Bone marrow (tissue), 2 donors: ENCODE data around the gene NTRK3.

Experiments used
- DNase-seq, 2 donors: peaks; one replicate each; lab custom pipeline; 2025; lab: John Stamatoyannopoulos, UW

Gene NTRK3

DNA sequence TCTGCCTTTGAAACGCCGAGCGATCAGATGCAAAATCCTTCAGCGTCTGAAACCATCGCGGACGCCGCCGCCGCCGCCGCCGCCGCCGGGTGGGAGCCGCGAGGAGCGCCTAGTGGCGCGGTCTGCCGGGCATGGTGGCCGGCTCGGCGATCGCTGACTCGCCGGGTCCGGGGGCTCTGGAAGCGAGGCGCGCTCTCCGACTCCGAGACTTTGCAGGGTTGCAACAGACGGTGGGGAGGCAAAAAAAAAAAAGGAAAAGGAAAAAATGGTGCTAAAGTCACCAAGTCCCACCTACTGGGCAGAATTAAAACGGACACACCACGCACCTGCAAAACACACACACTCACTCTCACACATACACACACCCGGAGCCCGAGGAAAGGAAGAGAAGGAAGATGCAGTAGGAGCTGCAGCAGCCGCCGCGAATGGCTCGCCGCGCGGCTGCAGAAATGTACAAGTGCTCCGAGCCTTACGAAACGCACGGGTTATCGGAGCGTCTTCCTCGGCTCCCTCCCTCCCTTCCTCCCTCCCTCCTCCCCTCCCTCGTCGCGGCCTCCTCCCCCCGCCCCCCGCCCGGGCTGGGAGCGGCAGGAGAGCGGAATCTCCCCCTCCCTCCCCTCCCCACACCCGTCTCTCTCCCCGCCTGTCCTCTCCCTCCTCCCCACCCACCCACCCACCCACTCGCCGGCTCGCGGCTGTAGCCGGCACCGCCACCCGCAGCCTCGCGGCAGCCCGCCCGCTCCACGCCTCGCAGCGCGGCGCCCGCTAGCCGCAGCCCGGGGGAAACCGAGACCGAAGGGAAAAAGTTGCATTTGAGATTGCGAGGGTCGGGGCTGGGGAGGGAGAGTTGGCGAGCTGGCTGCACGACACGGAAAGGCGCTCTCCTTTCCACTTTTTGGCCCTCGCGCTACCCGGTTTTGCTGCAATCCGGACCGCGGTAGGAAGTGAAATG lies at the start of gene NTRK3:
TSS of gene NTRK3 (minus strand) at position 461 of the 952 bp plus-strand sequence. CDS start 586 bp downstream, outside the sequence.
- DNase-seq = no peak

DNA sequence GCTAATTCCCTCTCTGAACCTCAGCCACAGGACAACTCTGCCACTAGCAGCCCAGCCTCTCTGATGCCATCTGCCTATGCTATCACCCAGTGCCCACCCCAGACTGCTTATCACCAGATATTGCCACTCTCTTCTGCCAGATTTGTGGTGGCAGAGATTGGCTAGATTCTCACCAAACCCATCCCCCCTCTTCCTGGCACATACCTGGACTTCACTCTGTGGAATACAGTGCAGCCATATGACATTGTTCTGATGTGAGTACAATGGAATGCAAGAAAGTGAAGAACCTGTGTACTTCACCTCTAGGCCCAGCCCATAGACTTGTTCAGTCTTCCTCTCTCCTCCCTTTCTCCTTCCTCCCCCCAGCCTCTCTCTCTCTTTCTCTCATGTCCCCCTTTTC lies 46.9 kb upstream of the NTRK3 start:
- DNase-seq = no peak

DNA sequence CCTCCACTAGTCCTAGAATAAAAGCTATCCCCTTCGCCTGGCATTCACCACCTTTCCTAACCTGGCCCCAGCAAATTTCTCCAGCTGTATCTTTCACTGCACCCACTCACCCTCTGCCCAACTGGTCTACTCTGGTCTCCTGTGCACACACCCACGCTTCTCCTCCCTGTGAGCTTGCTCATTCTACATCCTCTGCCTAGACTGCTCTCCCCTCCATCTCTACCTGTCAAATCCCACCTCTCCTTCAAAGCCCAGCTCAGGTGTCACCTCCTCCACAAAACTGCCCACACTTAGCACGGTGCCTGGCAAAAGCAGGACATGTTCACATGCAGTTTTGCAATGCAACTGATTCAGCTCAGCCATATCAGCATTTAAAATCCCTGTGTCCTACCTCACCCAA lies 45.8 kb upstream of the NTRK3 start:
- no peak for DNase-seq

DNA sequence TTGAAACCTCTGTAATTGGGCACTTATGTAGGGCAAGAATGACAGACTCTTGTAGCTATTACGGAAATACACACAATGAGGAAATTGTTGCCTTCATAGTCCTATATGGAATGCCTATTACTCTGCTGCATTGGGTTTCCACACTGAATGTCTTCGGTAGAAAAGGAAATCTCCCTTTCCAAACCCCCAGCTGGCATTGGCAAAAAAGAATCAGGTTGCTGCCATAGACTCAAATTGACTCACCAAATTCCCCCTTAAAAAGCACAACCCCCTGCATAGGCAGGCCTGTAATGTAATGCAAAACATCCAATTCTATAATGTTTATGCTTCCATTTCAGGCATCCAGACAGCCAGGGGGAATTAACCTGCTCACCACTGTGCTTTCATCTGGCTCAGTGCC lies 44.8 kb upstream of the NTRK3 start:
- DNase-seq = no peak

DNA sequence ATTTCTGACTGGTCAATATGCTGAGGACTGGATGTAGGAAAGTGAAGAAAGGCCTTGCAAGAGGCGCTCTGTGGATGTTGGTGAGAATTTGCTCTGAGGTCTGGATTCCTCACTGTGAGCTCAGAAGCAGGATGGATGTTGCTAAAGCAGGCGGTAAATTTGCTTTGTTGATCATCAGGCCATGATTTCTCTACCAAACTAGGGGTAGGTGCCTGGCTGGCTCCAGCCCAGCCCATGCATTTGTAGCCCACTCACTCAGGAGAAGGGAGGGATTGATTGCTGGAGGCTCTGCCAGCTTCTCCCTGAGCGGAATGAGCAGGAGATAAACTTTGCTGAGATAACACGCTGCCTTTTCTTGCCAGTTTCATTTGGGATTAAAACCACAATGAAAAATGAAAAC lies 44.3 kb upstream of the NTRK3 start:
- no peak for DNase-seq

DNA sequence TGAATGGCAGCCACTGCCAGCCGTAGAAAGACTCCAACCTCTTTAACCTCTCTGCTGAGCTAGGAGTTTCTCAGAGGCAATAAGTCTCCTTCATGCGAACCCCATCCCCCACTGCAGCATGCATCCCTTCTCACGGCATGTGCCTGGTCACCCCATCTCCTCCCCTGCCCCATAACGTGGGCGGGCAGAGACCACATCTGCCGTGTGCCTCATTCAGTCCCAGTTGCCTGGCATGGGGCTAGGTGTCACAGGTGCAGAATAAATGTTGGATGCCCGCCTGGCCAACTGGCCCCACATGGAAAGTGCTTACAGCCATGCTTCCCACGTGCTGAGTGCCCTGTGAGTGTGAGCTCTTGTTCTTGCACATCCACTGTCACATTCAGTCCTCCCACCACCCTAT lies 43.5 kb upstream of the NTRK3 start:
- no peak for DNase-seq

DNA sequence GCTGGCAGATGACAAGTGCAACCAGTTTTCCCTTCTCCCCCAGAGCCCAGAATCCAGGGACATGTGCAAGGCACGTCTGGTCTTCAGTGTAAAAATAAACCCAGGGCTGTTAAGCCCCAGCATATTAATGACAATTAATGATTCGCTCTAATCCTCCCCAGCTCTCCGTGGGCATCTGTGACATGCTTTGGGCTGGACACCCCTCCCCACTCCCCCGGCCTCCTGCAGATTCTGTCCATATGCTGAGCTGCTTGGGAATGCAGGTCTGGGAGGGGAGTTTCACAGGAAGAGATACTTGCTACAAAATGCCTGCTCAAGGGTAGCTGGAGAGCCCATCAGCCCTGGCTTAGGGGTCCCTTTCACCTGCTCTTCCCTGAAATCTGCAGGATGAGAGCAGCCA lies 43.0 kb upstream of the NTRK3 start:
- no peak for DNase-seq

DNA sequence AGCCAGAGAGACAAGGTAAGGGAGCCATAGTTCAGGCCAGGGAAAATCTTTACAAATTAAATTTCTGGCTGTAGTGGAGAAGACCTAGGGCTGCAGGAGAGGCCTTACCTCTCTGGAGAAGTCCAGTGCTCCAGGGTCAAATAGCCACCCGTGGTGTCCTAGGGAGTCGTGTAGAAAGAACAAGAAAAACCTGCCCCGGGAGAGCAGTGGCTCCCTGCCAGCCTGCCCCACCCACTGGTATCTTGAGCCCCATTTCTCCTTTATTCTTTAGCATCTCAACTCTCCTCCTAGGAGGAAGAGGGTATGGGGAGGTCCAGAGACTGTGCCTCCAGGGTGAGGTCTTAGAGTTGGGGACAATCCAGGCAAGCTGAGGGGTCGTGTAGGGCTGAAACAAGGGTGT lies 32.1 kb upstream of the NTRK3 start:
- no peak for DNase-seq

DNA sequence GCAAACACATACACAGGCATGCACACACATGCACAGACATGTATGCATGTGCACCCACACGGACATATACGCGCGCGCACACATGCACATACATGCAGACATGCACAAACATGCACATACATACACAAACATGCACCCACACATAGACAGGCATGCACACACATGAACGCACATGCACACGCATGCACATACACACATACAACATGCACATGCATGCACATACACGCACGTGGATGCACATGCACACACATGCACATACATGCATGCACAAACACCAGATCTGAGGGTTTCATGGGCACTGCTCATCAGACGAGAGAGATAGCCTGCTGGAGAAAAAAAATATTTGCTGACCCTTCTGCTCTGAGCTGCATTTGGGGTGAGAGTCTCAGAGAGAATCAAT lies 31.7 kb upstream of the NTRK3 start:
- DNase-seq = no peak

DNA sequence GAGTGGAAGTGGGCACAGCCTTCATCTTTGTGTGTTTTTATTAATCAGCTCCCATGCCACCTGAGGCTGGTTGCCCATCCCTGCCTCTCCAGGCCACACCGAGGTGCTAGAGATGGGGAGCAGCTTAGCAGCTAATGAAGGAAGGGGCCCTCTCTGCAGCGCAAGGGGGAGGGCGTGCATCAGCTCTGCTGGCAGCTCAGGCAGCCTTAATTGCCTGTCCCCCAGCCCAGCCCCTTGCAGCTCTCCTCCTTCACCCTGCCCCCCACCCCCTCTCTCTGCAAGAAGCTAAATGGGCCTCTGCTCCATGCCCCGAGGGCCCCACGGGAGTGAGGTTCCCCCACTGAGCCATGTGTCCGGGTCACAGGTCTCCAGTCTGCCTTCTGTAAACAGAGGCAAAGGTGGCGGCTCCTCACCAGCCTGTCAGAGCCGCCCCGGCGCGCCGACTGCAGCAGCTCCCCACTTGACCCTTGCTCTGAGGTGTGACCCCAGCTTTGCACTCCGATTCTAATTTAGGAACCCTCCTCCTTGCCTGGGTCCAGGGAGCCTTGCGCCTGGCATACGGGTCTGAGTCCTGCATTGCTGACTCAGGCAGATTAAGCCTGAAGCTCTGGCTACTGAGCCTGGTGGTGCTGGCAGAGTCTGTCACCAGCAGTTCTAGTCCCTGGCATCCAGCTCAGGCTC lies 27.9 kb upstream of the NTRK3 start:
- DNase-seq = no peak

DNA sequence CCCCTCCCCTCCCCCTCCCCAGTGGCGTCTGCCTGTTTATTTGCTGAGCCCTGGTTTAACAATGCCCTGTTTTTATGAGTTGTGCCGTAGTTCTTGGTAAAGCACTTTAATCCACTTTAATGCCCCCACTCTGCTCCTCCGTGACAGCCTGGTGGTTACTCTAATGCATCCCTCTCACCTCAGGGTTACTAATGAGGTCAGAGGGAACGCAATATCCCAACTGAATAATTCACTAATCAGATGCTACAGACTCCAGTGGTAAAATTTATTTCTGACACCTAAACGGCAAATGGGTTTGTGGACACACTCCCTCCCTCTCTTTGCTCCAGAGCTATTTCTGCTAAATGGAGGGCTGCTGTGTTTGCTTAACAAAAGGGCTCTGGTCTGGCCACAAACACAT lies 26.1 kb upstream of the NTRK3 start:
- no peak for DNase-seq

DNA sequence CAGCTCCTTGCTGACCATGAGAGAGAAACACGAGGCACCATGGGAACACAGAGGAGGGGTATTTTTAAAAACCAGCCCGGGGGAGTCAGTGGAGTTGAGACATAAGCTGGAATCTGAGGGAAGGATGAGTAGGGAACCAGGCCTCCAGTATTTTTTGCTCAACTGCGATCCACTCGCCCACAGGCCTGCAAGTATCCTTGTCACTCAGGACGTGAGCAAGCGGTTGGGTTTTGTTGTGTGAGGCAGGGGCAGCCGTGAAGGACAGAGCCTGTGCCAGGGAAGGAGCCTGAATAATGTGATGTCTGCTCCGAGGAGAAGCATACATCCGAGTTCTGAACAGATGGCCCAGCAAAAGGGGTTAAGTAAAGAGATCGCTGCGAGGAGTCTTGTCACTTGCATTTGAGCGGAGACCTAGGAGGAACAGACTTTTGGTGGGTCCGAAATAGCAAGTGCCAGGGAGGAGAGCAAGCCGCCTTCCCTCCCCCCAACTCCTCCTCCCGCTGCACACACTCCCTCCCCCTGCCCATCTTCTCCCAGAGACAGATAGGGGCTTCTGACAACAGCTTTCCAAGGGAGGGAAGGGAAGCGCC lies 20.4 kb upstream of the NTRK3 start:
- no peak for DNase-seq

DNA sequence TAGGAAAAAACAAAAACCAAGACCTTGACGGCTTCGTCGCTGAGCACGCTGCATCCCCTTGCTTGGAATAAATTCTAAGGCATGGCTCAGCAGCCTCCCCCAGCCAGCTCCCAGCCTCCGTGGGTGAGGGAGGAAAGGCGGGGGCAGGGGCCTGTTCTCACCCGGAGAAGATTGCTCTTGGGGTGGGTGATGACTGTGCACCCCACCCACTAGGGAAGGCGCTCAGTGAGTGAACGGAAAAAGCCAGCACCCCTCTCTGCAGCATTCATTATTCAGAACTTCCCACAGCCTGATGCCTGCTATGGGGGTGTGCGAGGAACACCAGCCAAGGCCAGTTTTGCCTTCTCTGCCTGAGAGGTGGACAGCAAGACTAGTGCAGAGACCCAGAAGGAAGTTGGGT lies 19.3 kb upstream of the NTRK3 start:
- DNase-seq = no peak

DNA sequence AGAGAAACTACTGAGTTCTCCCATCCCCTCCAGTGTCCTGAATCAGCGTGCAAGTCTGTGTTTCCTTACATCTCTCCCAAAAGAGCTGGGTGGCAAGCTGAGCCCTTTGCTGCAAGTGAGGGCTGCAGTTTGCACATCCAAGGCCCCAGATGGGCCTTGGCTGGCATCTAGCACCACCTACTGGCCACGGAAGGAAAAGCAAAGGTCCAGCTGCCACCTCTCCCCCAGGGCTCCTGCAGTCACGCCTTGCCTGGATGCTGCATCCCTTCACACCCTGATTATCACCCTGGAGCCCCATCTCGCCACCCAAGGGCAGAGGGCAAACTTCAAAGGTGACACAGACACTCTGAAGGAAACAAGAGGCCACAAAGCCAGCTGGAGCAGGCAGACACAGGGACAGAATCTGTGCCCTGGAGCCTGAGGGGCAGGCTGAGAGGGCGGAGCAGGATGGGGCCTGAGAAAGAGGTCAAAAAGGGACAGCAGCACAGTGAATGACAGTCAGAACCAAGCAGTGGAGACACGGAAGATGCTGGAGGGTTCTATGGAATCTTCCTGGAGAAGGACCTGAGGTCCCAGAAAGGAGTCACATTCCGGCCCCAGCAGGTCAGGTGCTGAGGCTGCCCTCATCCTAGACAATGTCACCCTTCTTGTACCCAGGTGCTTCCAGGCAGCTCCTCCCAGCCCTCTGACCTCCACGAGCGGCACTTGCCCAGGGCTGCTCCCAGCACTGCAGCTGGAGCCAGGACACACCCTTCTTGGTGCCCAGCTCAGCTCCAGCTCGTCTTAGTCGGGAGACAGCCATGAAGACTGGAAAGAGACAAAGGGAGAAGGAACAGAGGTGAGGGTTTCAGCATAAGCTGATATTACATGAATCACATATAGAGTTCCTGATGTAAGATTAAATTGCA lies 18.3 kb upstream of the NTRK3 start:
- peak; percentile 2 to 27 for DNase-seq

DNA sequence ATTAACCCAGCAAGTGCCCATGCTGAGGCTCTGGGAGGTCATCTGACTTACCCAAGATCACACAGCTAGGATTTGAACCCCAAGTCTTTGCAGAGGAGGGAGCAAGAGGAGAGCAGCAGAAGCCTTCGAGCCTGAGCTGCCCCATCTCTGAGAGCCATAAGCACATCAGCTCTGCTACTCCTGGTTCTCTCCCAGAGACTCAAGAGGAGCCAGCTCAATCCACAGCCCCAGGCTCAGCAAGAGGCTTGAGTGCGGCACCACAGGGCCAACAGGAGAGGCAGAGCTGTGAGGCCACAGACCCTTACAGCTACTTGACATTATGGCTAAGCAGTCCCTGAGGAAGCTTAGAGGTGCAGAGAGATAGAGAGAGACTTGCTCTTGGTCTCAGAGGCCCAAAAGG lies 15.9 kb upstream of the NTRK3 start:
- DNase-seq = no peak

DNA sequence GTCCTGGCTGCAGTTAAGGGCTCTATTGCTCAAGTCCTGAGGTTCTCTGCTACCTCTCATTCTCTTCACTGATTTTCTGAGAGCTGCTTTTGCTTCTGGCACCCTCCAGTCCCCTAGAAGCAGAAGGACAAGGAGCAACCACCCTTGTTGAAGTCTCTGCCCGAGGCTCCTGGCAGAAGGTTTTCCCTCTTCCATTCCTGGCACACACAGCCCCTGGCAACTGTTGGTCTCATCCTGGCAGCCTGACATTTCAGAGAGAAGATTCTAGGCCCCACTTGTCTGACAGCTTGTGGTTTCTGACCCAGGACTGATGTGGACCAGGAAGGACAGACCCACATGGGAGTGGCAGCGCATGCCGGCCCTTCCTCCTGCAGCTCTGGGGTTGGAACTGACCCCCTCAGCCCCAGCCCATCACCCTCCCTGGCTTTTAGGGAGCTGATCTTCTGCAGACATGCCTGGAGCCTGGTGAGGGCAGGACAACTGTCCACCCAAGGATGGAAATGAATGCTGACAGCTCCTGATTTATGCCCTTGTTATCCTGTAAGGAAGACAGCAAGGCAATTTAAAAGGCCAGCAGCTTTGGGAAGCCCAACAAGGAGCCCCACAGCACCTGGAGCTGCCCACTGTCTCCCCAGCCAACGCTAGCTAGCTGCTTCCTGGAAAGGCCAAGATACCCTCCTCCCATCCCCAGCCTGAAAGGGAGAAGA lies 13.0 kb upstream of the NTRK3 start:
- no peak for DNase-seq

DNA sequence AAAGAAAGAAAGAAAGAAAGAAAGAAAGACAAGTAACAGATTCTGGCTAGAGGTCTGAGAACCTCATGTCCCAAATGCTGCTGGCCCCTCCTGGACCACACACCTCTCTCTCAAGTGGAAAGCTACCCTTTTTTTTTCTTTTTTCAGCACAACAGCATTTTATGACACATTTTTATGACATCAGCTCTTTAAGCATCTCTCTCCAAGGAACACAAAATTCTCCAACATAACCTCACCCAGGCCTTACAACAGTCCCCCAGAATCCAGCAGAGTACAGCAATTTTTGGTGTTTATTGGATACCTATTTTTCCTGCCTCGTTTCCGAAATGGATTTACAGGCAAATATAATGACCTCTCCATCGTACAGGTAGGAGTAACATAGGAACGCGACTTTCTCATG lies 11.2 kb upstream of the NTRK3 start:
- DNase-seq = no peak

DNA sequence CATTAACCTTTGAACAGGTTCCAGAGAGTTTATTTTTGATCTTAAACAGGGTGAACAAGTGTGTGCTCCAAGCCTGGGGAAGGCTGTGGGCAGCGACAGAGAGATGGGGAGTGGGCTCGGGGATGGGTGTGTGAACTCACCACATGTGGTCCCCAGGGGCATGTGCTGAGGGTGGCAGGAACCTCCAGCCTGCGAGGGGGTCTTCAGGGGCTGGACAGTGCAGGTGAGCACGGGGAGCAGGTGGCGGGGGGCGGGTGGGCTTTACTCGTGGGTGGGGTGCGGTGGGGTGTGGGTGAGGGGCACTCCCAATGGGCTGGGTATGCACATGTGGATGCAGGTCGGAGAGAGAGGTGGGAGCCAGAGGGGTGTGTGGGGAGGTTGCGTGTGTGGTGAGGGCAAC lies 9.6 kb upstream of the NTRK3 start:
- no peak for DNase-seq

DNA sequence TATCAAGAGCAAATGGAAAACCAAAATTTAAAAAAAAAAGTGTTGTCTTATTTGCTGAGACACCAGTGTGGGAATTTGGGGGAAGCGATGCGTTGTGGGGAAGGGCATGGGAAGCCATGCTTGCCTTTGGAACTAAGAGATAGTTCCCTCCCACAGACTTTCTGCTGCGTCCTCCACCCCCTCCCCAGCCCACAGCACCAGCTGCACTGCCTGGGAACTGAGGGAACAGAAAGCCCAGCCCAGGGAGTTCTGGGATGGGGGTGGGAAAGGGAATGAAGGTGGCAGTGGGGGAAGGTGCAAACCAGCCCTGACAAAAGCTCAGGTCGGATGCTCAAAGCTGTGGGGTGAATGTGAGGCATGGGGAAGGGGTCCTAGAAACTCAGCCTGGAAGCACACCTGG lies 8.1 kb upstream of the NTRK3 start:
- DNase-seq = no peak

DNA sequence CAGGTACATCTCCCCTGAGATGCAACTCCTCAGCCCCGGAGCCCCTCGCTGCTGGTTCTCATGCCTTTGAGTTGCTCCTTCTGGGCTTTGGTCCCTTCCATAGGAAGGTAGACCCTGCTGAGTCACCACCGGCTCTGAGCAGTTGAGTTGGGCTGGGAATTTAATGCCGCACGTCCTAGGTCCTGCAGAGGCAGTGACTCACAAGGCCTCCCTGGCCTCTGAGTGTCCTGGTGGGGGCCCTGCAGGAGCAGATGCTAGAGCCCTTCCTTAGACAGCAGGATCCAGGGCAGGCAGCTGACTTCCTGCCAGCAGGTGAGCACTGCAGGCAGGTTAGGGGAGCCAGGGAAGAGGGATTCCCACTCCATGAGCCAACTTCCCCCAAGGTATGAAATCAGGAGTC lies 5.5 kb upstream of the NTRK3 start:
- no peak for DNase-seq

DNA sequence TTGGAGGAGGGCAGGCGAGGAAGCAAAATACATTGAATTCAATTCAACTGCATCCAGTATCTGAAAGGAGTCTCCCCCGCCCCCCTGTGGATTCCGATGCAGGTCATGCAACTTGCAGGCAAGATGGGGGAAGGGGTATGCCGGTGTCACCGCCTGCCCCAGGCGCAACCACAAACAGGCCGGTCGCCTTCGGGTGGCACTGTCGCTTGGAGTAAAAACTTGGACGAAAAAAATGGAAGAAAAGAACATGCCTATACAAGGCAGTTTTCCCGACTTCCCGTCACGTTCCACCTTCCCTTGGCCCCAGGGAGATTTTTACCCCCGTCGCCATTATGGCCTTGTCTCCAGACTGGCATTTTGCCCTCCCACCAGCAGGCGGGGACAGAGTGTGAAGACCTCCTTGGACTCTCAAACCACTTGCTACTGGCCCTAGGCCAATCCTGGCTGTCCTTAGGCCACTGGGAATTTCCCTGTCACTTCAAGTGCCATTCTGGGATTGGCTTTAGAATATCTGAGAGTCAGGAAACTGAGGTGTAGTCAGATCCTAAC lies 1.6 kb upstream of the NTRK3 start:
- no peak for DNase-seq
